Neural cell (in vitro differentiated cells): ENCODE data around the gene DPM2. TPM values are rescaled to one million over a fixed set of nuclear protein-coding genes. Genes with fewer than 3 reads are reported as not detected.
A peak's percentile ranks its signal among the peaks of the same experiment; 100 is the strongest.

ENCODE experiments used
- H2AFZ ChIP-seq: fragments of 200-600, 300-800 bp; sonication (generic), shearing (Covaris generic); 2 replicates; pipeline ENCODE4 v1.6.0; 2014; ENCODE audit warnings: low read depth, mild to moderate bottlenecking, antibody characterized with exemption, low read length, moderate library complexity
- H3F3A ChIP-seq: fragments of 200-600 bp; shearing (Covaris generic); 2 replicates; pipeline ENCODE4 v1.6.1; 2016; ENCODE audit warnings: mild to moderate bottlenecking, moderate library complexity, mixed read lengths, antibody characterized with exemption, low read length; ENCODE audit not compliant: insufficient read depth, poor library complexity, severe bottlenecking
- H3K27ac ChIP-seq: fragments of 200-600, 300-800 bp; sonication (generic), shearing (Covaris generic); 2 replicates; pipeline ENCODE4 v1.5.1; 2014; ENCODE audit warnings: mild to moderate bottlenecking, low read length, moderate library complexity
- H3K27me3 ChIP-seq: fragments of 300-800, 200-600 bp; sonication (generic), shearing (Covaris generic); 2 replicates; pipeline ENCODE4 v1.6.0; 2014; ENCODE audit warnings: mild to moderate bottlenecking, low read depth, low read length, moderate library complexity; ENCODE audit not compliant: insufficient read depth
- H3K36me3 ChIP-seq: fragments of 300-800, 200-600 bp; sonication (generic), shearing (Covaris generic); 2 replicates; pipeline ENCODE4 v1.5.1; 2014; ENCODE audit warnings: mild to moderate bottlenecking, antibody characterized with exemption, low read length, moderate library complexity; ENCODE audit not compliant: insufficient read depth
- H3K4me2 ChIP-seq: fragments of 300-800, 200-600 bp; sonication (generic), shearing (Covaris generic); 2 replicates; pipeline ENCODE4 v1.6.0; 2014; ENCODE audit warnings: mild to moderate bottlenecking, low read length
- H3K4me3 ChIP-seq: fragments of 300-800, 200-600 bp; sonication (generic), shearing (Covaris generic); 2 replicates; pipeline ENCODE4 v1.5.1; 2014; ENCODE audit warnings: mild to moderate bottlenecking, low read length, moderate library complexity
- H3K79me2 ChIP-seq: fragments of 200-600 bp; shearing (Covaris generic); replicated peaks from 2 replicates; pipeline ENCODE4 v1.6.0; 2014; ENCODE audit warnings: mild to moderate bottlenecking, low read length, moderate library complexity; ENCODE audit not compliant: insufficient read depth
- H3K9ac ChIP-seq: fragments of 300-800, 200-600 bp; sonication (generic), shearing (Covaris generic); 2 replicates; pipeline ENCODE4 v1.6.1; 2016; ENCODE audit warnings: mild to moderate bottlenecking, low read length, mixed read lengths
- H3K9me2 ChIP-seq: fragments of 200-600 bp; shearing (Covaris generic); 2 replicates; pipeline ENCODE4 v1.6.1; 2016; ENCODE audit warnings: mild to moderate bottlenecking, low read length, mixed read lengths; ENCODE audit not compliant: insufficient read depth
- H3K9me3 ChIP-seq: fragments of 200-600, 300-800 bp; sonication (generic), shearing (Covaris generic); 2 replicates; pipeline ENCODE4 v1.6.1; 2016; ENCODE audit warnings: mild to moderate bottlenecking, mixed run types, low read length, moderate library complexity, mixed read lengths
- H4K20me1 ChIP-seq: fragments of 200-600 bp; shearing (Covaris generic); 2 replicates; pipeline ENCODE4 v1.6.1; 2016; ENCODE audit warnings: mild to moderate bottlenecking, mixed run types; ENCODE audit not compliant: insufficient read depth
- CTCF ChIP-seq: fragments of 450-650 bp; IDR thresholded peaks from 2 replicates; pipeline ENCODE4 v1.5.1; 2014; ENCODE audit warnings: antibody characterized with exemption, mild to moderate bottlenecking, moderate library complexity; ENCODE audit not compliant: poor library complexity, severe bottlenecking
- EP300 ChIP-seq: fragments of 450-650 bp; conservative IDR thresholded peaks from 2 replicates; pipeline ENCODE4 v1.6.1; 2014; ENCODE audit warnings: antibody characterized with exemption, mild to moderate bottlenecking, moderate library complexity; ENCODE audit not compliant: poor library complexity, severe bottlenecking
- EZH2 ChIP-seq: fragments of 200-600, 300-800 bp; shearing (Covaris generic), sonication (generic); IDR thresholded peaks from 2 replicates; pipeline ENCODE4 v1.6.1; 2014; ENCODE audit warnings: antibody characterized with exemption, low read length, borderline replicate concordance, mild to moderate bottlenecking; ENCODE audit not compliant: insufficient read depth, poor library complexity, severe bottlenecking
- MXI1 ChIP-seq: fragments of 450-650 bp; conservative IDR thresholded peaks from 2 replicates; pipeline ENCODE4 v1.6.1; 2014; ENCODE audit warnings: antibody characterized with exemption, mild to moderate bottlenecking; ENCODE audit not compliant: poor library complexity, severe bottlenecking
- POLR2AphosphoS5 ChIP-seq: IDR thresholded peaks from 2 replicates; pipeline ENCODE4 v1.6.1; 2012
- RAD21 ChIP-seq: fragments of 450-650 bp; conservative IDR thresholded peaks from 2 replicates; pipeline ENCODE4 v1.6.1; 2014; ENCODE audit warnings: antibody characterized with exemption, mild to moderate bottlenecking, moderate library complexity
- REST ChIP-seq: IDR thresholded peaks from 2 replicates; pipeline ENCODE4 v1.6.1; 2012; ENCODE audit warnings: borderline replicate concordance
- SMC3 ChIP-seq: fragments of 450-650 bp; conservative IDR thresholded peaks from 2 replicates; pipeline ENCODE4 v1.6.1; 2014; ENCODE audit warnings: antibody characterized with exemption, mild to moderate bottlenecking, moderate library complexity; ENCODE audit not compliant: poor library complexity
- TAF1 ChIP-seq: IDR thresholded peaks from 2 replicates; pipeline ENCODE4 v1.6.1; 2012; ENCODE audit warnings: low read depth
- polyA plus RNA-seq: library from polyadenylated mRNA; depleted of rRNA; stranded (reverse); fragments of >200 nt; gene quantifications from 2 replicates; pipeline ENCODE4 v1.2.3, GENCODE V29; 2014

The DPM2 gene
- polyA plus RNA-seq, 1 donor from 2014 or later: 30.5 TPM

GRCh38 chr9:127898433-127899127 is 39.1 kb downstream of the DPM2 start:
- Histone ChIP-seq H4K20me1 (no peaks in the 10 kb centered on the region), H3F3A (peaks cover 5% of the 10 kb centered on the region), H3K27me3 (no peaks in the 10 kb centered on the region), H3K4me2 (peak overlapping the region; percentile 30), H3K4me3 (peak overlapping the region; percentile 96), H3K9me3 (no peaks in the 10 kb centered on the region), H3K36me3 (peaks cover 16% of the 10 kb centered on the region), H3K9ac (peak overlapping the region; percentile 84), H3K27ac (peak overlapping the region; percentile 12), H3K79me2 (no peaks in the 10 kb centered on the region), H2AFZ (peak overlapping the region; percentile 88), H3K9me2 (no peaks in the 10 kb centered on the region)
- TF ChIP-seq RAD21: no peak
- peak; percentile 13 for TF ChIP-seq MXI1
- no peak for TF ChIP-seq SMC3
- TF ChIP-seq EZH2: no peak
- TF ChIP-seq TAF1: no peak
- TF ChIP-seq EP300: no peak

- Histone ChIP-seq H3K9me2 (no peaks in the 10 kb centered on the region), H3K9ac (no peak overlapping the region), H3K27me3 (no peaks in the 10 kb centered on the region), H3F3A (peaks cover 5% of the 10 kb centered on the region), H3K4me2 (no peak overlapping the region), H3K79me2 (no peaks in the 10 kb centered on the region), H3K36me3 (peaks cover 25% of the 10 kb centered on the region), H3K4me3 (peak overlapping the region; percentile 28), H2AFZ (no peak overlapping the region), H3K9me3 (no peaks in the 10 kb centered on the region), H4K20me1 (no peaks in the 10 kb centered on the region), H3K27ac (no peak overlapping the region)
- TF ChIP-seq REST: no peak
- no peak for TF ChIP-seq CTCF
- TF ChIP-seq RAD21: no peak
- no peak for TF ChIP-seq MXI1
- TF ChIP-seq EP300: no peak
- no peak for TF ChIP-seq SMC3
- TF ChIP-seq TAF1: no peak
- TF ChIP-seq POLR2AphosphoS5: no peak
- TF ChIP-seq EZH2: no peak
These were observed 40.4 kb downstream of the DPM2 start for GRCh38 chr9:127897193-127897692.
